Measurements from ENCODE around the gene ROR2.

The ROR2 gene

DNA sequence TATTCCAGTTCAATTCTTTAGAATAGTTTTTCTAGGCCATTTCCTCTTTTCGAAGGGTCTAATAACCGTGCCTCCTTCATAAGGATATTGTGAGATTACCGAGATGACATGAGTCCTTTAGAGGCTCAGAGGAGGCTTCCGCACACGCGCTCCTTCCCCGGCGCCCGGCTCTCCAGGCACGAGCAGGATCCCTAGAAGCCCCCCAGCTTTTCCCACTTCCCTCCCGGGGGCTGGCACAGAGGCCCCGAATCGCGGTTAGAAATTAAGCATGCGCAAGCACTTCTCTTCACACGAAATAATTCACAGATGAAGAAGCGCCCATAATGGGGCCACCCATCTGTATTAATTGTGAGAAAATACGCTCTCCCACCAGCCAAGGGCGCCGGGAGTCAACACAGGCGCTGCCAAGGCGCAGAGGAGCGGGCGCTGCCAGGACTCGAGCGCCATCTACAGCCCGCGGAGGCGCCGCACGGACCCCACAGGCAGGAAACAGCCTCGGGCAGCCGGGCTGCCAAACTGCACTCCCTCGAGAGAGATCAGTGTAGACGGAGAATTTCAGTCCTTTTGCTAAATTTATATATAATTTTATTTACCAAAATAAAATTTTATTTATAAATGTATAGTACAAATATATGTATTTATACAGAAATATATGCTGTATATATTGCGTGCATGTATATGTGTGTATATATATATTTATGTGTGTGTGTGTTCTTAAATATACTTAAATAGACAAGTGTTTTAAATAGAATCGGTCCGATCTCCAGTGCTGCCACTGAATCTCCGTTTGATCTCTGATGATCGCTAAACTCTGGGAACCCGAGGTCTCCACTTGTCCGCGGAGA lies 268.3 kb downstream of the ROR2 start:
- DNase-seq (ENCODE audit: low read depth, low spot score): peak; percentile 89

DNA sequence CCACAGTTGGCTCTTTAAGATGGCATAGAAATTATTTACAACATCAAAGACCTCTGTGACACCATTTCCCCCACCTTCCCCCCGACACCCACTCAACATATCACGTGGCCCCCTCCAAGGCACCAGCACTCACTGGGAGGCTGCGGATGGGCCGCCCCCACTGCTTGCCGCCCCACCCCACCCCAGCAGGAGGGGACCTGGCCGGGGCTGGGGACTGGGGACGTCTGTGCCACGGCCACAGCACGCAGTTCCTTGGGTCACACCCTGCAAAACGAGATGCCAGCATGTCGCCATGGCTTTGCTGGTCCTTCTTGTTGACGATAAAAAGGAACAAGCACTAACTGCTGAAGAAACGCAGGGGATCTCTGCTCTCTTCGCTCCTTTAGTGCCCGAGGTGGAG lies 269.0 kb downstream of the ROR2 start:
- no peak for DNase-seq (ENCODE audit: low read depth, low spot score)

DNA sequence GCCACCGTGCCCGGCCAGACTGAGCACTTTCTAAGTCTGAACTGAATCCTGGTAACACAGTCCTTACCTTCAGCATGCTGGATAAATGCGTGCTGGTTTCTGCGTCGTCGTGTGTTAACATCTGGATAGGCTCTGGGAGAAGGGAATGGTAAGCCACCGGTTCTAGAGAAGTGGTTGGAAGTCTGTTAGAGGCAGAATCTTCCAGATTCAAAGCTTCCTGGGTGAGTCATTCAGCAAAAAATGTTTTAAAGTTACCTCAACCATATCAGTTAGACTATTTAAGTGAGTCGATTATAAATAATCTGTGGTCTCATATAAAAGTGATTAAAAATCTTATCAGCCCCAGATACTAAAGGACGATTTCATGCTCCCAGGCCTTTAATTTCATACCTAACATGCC lies 269.9 kb downstream of the ROR2 start:
- DNase-seq (ENCODE audit: low read depth, low spot score): no peak

DNA sequence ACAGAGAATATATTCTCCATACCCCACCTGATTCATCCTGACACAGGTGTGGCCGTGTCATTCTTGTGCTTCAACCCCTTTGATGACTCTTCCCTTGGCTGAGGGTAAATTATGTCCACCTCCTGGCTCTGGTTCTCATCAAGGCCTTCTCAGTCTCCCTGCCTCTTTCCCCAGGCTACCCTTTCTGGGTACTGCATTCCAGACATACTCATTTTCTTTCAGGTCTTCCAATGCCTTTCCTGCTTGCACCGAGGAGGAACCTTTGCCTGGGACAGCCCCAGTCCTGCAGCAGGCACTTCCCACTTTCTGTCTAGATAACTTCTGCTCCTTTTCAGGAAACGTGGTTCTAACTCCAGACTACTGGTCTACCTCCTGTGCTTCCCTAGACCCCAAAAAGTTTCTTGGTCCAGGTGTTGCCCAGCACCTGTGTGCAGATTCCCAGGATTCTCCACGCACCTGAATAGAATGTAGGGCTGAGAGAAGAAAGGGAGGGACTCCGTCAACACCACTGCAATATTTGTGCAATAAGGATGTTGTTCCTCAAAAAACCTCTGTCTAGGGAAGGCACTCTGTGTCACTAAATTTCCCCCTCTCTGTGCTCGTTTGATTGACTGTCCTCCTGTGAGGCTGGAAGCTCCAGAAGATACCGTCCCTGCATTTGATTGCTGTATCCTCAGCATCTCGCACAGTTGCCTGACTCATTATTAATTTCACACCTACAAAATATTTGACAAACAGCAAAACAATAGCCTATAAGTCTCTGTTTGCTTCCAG lies 271.0 kb downstream of the ROR2 start:
- DNase-seq (ENCODE audit: low read depth, low spot score): peak; percentile 88

DNA sequence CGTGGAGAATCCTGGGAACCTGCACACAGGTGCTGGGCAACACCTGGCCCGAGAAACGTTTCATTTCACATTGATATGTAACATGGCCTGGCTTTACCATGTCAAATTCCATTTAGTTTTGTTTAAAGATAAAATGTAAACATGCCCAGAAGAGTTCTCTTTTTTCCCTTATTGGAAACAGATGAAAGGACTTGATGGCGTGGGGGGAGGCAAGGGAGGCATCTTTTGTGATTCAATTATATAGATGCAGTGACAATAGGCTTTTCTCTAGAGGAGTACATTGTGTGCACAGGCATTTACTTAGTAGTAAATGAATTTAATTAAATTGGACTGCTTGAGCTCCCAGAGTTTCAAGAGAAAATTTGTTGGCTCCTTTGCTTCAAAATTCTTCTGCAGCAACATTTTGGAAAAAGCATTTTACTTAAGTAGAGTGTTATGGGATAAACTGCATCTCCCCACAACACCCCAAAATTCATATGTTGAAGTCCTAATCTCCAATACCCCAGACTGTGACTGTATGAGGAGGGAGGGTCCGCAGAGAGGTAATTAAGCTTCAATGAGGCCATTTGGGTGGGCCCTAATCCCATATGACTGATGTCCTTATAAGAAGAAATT lies 272.1 kb downstream of the ROR2 start:
- no peak for DNase-seq (ENCODE audit: low read depth, low spot score)

DNA sequence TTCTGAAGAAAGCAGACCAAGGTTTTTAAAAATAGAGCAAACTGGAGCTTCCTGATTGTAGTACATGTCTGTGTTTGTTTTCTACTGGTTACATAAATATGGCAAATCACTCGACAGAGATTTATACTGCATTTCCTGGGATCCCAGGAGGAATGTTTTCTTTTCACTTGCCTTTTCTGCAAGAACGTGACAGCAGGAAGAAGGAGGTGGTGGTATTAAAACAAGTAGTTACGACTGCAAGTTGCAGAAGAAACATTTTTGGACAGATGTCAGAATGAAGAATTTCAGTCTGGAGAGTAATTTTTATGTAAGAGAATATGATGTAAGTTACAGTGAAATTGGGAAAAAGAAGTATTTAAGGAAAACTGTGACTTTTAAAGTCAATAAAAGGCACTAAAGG lies 272.7 kb downstream of the ROR2 start:
- no peak for DNase-seq (ENCODE audit: low read depth, low spot score)

DNA sequence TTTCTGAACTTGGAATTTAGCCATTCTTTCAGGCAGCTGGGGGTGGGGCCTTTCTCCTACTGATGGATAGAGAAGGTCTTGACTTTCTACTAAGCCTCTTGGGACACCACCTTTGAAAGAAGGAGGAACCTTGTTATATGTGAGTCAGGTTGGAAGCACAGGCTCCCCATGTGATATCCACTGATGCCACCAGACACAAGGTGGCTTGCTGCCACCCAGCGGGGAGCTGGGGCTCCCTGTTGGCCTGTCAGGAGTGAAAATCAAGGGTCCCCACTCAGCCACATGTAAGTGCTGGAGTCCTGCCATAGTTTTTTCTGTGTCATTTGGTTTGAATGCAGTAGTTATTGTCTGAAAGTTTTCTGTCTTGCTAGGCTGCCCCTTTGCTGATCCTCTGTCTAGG lies 274.0 kb downstream of the ROR2 start:
- DNase-seq (ENCODE audit: low read depth, low spot score): no peak

DNA sequence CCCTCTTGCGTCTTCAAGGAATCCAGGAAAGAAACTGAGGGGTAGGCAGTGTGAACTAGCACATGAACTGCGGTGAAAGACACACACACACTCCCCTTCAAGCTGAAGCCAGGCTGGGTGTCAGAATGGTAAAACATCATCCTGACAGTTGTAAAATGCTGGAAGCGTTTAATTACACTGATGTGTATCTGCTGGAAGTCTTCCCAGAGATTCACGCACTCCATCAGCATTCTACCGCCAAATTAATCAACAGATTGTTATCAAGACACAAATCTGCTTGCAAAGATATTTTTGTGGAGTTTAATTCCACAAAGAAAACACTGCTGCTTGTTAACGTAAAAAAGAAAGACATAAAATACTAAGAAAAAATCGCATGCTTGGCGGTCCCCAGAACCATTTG lies 285.4 kb downstream of the ROR2 start:
- no peak for DNase-seq (ENCODE audit: low read depth, low spot score)

DNA sequence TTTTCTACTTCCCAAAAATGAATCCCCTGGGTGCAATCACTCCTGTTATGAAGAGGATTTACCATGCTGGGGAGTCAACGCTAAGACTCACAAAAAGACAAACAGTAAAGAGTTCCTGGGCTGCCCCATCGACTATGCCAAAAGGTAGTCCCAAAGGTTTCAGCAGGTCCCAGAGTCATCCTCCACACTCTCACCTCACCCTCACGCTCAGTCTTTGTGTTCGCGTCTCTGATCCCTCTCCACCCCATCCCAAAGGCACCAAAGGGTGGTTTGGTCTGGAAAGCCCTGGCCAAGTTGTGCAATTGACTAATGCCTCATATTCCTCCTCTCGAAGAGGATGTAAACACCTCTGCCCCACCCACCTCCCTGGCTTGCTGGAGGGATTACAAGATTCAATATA lies 286.2 kb downstream of the ROR2 start:
- no peak for DNase-seq (ENCODE audit: low read depth, low spot score)

DNA sequence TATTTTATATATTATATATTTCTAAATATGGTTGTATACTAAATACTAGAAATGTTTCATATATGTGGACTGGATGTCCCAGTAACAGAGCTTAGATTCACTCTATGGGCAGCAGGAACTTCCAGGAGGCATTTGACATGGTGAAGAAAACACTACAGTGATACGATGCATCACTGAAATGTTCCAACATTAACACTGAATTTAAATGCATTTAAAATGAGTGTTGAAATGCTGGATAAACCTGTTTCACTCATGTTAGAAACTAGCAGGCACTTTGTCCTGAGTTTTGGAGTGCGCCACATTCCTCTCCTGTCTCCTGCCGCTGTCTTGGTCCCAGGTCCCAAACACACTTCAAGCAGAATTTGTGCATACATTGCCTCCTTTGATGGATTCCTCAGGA lies 288.6 kb downstream of the ROR2 start:
- no peak for DNase-seq (ENCODE audit: low read depth, low spot score)

DNA sequence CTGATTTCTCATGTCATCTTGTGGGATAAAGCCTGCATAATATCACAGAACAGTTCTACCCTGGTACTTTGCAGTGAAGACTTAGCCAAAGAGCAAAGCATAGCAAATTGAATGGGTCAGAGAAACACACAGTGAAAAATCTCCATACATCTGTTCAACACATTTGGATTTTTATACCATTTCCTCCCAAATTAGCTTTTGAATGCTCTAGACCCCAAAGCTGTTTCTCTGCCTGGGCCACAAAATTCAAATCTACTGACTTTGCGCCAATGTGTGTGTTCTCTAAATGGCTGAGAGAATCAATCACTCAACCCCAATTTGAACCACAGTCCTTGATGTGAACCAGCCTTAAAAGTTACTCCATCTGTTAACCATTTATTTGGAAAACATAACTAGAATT lies 289.5 kb downstream of the ROR2 start:
- DNase-seq (ENCODE audit: low read depth, low spot score): no peak

DNA sequence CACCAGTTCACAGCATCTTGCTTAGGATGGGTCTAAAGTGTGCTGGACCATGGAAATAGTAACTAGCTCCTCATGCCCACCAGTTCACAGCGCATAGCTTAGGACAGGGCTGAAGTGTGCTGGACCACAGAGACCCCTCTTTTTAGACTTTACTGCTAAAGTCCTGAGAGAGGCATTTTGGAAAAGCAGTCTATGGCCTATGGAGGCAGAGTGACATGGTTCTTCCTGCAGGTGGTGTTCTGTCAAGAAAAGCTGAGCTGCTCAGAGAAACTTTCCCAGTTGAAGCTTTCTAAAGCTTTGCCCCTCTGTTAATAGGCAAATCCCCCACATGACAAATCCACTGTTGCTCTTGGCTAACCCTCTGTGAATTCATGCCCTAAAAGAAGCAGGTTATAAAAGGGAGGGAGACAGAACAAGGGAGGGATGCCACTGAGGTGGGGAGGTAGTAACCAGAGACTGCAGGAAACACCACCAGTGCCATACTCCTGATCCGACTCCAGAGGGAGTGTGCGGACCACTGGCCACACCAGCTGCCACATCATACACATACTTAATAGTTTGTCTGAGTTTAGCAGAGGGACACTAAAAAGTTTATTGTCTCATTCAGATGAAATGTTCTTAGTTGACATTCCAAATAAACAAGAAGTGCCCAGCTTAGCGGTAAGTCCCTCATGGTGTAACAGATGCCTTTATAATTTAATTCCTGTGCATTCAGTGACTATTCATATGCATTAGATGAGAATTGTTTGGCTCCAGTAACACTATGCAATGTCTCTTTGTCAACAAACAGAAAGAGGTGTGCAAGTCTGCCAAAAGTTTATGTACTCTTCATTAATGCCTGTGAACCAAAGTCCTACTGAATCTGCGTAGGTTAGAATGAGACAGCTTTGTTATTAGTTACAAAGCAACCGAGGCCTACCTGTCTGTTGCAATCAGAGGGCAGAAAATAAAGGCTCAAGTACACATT lies 290.2 kb downstream of the ROR2 start:
- DNase-seq (ENCODE audit: low read depth, low spot score): peak; percentile 45

DNA sequence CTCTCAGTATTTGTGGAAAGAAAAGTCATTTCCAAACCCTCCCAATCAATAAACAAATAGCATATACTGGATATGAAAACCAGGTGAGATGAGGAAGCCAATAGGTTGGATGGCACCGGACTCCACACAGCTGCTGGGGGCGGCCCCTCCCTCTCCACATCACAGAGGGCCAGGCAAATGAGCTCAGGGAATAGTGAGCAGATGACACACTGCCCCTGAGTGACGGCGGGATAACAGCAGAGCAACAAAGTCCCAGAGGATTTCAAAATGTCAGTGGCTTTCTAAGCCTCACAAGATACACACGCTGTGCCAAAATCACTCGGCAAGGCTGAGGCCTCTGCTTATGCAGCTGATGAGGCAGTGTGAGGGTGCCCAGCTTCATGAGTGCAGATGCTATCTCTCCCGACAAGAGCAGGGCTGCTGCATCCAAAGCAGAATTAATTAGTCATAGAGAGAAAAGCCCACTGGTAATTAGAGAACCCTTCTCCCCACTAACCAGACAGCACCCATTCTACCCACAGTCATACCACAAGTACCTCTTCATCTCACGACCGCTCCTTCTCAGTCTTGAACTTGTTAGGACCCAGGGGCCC lies 291.4 kb downstream of the ROR2 start:
- no peak for DNase-seq (ENCODE audit: low read depth, low spot score)

DNA sequence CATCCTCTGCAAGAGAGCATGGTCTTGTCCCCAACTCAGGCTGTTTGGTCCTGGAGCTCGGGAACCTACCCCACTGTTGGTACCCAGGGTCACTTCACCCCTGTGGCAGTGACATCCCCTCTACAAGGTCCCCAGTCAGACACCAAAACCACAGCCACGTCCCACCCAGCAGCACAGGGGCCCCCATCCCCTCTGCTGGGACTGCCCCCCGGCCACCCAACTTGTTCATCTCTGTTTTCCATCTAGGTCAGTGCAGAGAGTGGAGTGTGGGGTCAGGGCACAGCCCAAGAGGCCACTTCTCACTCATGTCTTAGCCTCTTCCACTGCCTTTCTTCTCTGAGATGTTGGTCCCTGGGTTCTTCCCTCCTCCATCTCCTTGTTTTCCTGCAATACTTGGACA lies 292.5 kb downstream of the ROR2 start:
- no peak for DNase-seq (ENCODE audit: low read depth, low spot score)

DNA sequence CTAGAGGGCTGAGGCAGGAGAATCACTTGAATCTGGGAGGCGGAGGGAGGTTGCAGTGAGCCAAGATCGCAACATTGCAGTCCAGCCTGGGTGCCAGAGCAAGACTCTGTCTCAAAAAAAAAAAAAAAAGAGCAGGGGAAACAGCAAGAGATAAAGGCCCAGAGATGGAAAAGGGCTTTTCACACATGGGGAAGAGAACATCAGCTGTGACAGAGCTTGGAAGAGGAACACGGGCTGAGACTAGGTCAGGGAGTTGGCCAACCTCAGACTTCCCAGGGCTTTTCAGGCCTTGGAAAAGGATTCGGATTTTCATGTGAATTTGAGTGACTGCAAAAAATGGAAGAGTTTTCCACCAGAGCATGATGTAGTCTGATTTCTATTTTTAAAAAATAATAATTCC lies 294.4 kb downstream of the ROR2 start:
- no peak for DNase-seq (ENCODE audit: low read depth, low spot score)

DNA sequence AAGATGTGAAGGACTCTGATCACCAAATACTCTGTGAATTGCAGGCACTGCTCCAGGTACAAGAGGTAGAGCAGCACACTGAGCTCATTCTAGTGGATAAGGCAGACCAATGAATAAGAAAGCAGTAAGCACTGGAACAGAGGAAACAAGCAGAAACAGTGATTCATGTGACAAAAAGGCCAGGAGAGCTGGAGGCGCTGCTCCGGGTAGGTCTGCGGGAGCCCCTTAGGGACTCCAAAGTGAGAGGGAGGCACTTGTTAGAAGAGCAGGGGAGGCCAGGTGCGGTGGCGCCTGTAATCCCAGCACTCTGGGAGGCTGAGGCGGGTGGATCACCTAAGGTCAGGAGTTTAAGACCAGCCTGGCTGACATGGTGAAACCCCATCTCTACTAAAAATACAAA lies 294.8 kb downstream of the ROR2 start:
- peak; percentile 55 for DNase-seq (ENCODE audit: low read depth, low spot score)

DNA sequence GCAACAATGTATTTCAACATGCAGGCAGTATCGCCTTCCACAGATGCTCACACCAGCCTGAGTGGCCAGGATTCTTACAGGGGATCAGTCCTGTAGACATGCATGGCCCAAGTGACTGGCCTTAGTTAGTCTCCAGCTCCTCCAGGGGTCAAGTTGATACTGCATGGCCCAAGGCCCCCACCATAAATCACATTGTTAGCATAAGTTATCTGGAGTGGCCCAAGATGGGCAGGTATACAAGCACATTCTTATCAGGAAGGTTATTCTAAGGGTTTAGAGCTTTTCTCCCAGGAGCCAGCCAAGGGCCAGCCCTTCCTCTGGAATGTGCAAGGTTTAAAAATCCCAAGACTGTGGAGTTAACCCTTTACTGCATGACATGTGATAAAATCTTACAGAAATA lies 295.5 kb downstream of the ROR2 start:
- DNase-seq (ENCODE audit: low read depth, low spot score): peak; percentile 56

DNA sequence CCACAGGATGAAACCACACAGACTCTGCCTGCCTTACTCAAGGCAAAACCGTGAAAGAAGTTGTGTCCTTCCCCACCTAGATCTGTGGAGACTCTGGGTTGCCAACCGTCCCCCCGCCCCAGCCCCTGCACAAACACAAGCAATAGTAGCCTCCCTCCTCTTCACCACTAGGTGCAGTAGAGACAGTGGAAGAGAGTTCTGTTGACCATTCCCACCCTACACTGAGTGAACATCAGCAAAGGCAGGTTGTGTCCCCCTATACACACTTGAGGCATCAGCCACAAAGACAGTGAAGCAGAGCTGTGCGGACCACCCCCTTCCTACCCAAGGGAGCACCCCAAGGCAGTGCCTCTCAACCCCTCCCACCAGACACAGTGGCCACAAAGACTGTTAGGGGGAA lies 302.7 kb downstream of the ROR2 start:
- DNase-seq (ENCODE audit: low read depth, low spot score): no peak

DNA sequence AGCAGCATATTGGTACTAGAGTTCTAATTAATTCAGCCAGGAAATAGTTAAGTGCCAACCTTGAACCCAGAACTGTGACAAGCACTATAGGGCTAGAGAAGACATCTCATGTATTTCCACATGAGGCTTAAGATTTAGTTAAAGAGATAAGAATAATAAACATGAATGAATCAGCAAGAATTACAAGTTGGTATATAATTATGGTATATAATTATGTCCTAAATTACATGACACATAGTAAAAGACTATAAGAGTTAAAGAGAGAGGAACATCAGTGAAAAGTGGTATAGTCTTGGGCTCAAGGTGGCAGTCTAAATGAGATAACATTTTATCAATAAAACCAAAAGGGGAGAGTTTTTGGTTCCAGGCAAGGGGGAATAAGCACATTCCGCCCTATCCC lies 303.3 kb downstream of the ROR2 start:
- no peak for DNase-seq (ENCODE audit: low read depth, low spot score)

DNA sequence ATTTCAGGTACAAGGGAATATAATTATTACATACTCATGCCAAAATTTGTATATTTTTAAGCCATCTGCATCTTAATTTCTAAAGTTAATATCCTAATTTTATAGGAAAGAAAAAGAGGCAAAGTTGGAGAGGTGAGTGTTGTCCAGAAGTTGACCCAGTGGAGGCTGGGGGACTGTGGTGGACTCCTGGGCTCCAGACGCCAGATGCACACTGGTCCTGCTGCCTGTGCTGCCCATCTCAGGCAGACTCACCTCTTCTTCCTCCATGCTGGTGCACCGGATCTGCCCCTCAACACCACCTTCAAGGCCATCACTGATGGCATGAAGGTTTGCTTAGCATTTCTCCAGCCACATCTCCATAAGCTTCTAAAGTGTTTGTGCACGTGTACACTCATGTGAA lies 305.6 kb downstream of the ROR2 start:
- no peak for DNase-seq (ENCODE audit: low read depth, low spot score)

DNA sequence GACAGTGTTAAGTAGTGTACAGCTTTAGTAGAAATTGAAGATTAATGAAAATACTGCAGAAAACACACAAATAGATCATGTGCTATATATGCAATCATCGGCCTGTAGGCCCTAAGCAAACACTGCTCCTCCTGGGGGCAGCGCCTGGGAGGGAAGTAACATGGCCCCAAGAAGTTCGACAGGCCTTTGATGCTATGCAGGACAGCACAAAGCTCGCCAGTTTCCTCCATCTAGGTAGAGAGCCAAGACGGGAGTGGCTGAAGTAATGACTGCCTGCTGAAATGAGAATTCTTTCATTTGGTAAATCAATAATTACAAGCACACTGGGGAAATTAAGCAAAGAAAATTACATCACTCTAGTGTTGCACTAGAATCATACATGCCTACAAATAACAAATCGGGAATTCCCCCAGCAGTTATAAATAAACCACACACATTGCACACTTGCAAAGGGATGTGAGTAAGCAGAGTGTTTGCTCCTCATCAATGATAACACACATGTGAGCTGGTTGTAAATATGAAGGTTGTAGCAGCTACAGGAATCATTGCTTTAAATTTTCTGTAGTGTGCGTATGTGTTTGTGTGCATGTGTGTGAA lies 306.4 kb downstream of the ROR2 start:
- no peak for DNase-seq (ENCODE audit: low read depth, low spot score)

Data from ELF-1 (cell line).